CD4-positive, alpha-beta T cell treated with Interleukin-17A for 4 hours (primary cell): ENCODE results near the gene KCNC3.
"Not testable (repeated sequence)": the region's sequence is repeated elsewhere in the genome, so short reads cannot be mapped to it uniquely, and the experiment has no call there.

Experiments
- DNase-seq: peaks from one replicate; pipeline ENCODE4 v3.0.0-alpha.2; 2020; ENCODE audit warnings: mixed read lengths

KCNC3 gene

DNA sequence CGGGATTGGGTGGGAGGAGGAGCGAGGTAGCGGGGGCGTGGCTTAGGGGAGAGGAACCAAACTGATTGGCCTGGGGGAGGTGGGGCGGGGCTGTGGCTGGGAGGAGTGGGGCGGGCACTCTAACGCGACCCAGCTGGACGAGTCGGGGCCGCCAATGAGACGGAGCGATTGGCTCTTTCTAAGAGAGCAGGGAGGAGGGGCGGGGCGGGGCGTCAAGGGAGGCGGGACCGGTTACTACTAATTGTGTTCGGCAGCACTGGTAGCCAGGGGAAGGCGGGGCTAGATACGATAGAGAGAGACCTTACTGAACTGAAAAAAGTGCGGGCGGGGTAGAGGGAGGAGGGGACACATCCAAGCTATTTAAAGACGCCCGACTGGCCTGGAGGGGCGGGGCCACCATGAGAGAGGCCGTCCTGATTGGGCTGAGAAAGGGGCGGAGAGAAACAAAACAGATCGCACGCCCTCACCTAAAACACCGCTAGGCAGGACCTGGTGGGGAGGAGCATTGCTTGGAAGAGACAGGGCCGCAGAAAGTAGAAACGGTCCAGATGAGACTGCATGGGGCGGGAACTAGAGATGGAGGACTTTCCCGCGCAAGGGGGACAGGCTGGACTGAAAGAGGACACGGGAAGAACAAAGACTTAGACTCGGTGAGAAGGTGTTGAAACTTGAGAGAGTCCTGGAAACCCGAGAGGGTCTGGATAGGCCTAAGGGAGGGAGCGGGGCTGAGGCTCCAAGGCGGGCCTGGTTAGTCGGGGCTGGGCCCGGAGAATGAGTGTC lies at the start of gene KCNC3:
Gene KCNC3 (minus strand): TSS at position 232 of the 780 bp plus-strand sequence. CDS start 295 bp downstream, outside the sequence.
- DNase-seq: peak; percentile 87

DNA sequence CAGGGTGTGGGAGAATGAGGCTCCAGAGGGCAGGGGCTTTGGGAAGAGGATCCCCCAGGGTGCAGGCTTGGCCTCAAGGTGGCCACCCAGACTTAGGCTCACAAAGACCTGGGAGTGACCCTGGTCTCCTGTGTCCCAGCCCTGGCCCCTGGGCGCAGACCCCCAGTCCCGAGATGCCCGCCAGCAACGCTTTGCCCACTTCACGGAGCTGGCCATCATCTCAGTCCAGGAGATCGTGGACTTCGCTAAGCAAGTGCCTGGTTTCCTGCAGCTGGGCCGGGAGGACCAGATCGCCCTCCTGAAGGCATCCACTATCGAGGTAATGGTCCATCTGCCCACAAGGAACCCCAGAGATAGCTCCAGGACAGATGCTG lies 49.7 kb upstream of the KCNC3 start:
- DNase-seq: no peak

DNA sequence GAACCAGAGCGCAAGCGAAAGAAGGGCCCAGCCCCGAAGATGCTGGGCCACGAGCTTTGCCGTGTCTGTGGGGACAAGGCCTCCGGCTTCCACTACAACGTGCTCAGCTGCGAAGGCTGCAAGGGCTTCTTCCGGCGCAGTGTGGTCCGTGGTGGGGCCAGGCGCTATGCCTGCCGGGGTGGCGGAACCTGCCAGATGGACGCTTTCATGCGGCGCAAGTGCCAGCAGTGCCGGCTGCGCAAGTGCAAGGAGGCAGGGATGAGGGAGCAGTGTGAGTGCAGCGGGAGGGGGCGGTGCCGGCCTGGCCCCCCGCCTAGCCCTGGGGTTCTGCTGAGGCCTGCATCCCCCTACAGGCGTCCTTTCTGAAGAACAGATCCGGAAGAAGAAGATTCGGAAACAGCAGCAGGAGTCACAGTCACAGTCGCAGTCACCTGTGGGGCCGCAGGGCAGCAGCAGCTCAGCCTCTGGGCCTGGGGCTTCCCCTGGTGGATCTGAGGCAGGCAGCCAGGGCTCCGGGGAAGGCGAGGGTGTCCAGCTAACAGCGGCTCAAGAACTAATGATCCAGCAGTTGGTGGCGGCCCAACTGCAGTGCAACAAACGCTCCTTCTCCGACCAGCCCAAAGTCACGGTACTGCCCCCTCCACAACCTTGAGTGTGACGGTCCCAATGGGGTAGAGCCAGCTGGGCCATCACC lies 49.1 kb upstream of the KCNC3 start:
- DNase-seq: no peak

DNA sequence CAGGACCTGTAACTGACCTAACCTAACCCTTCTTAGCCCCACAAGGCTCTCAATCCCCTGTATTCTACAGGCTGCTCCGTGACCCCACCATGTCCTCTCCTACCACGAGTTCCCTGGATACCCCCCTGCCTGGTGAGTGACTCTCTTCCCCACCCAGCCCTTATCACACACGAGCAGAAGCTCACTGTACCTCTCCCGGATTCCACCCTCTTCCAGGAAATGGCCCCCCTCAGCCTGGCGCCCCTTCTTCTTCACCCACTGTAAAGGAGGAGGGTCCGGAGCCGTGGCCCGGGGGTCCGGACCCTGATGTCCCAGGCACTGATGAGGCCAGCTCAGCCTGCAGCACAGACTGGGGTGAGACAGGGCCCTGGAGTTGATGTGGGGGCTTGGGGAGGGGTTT lies 48.3 kb upstream of the KCNC3 start:
- no peak for DNase-seq

DNA sequence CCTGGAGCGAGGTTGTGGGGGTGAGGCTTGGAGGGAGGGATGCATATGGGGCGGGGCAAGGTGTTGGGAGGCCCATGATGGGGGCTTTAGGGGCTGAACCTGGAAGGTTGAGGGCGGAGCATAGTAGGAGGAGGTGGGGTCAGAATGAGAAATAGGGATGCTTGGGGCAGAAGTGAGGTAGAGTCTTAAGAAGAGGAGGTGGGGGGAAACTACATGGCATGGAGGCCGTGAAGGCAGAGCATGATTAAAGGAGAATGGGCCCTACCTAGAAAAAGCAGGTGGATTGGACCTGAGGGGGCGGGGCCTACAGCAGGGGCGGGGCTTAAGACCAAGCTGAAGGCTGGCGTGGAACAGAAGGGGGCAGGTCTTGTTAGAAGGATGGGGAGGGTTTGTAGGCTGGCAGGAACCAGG lies 47.9 kb upstream of the KCNC3 start:
- peak; percentile 73 for DNase-seq

DNA sequence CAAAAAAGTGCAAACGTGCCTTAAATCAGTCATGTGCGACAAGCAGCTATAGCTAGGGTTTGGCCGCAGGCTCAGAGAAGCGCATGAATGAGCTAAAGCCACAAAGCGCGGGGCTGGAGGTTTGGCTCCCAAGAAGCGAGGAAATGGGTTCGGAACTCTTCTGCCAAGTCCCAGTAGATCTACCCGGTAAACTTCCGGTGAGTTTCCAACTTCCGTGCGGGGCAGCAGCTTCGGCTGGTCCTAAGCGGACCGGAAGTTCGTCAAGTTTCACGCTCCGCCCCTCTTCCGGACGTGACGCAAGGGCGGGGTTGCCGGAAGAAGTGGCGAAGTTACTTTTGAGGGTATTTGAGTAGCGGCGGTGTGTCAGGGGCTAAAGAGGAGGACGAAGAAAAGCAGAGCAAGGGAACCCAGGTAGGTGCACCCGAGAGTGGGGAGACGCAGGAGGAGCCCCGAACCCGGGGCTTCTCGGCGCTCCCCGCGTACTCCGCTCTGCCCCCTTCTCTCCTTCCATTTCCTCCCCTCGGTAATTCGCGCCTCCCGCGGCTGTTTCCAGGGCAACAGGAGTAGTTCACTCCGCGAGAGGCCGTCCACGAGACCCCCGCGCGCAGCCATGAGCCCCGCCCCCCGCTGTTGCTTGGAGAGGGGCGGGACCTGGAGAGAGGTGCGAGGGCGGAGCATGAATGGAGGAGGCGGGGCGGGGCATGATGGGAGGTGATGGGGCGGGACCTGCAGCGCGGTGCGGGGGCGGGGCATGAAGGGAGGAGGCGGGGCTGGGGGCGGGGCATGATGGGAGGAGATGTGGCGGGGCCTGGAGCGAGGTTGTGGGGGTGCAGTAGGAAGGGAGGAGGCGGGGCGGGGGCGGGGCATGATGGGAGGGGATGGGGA lies 47.2 kb upstream of the KCNC3 start, which contains the start of gene NR1H2:
Gene NR1H2 (plus strand): TSS at position 292 of the 885 bp plus-strand sequence. CDS start 1,149 bp downstream, outside the sequence.
- peak; percentile 95 for DNase-seq

DNA sequence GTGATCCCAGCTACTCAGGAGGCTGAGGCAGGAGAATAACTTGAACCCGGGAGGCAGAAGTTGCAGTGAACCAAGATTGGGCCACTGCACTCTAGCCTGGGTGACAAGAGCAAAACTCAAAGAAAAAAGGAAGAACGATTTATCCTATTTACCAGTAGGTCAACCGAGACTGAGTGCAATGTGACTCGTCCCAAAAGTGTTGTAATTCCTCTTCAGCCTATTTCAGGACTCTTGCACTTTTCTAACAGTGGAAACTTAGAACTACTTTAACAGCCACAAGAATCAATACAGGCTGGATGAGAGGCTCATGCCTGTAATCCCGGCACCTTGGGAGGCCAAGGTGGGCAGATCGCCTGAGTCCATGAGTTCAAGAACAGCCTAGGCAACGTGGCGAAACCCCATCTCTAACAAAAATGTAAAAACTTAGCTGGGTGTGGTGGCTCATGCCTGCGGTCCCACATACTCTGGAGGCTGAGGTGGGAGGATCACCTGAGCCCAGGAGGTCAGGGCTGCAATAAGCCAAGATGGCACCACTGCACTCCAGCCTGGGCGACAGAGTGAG lies 42.8 kb upstream of the KCNC3 start:
- DNase-seq: no peak

DNA sequence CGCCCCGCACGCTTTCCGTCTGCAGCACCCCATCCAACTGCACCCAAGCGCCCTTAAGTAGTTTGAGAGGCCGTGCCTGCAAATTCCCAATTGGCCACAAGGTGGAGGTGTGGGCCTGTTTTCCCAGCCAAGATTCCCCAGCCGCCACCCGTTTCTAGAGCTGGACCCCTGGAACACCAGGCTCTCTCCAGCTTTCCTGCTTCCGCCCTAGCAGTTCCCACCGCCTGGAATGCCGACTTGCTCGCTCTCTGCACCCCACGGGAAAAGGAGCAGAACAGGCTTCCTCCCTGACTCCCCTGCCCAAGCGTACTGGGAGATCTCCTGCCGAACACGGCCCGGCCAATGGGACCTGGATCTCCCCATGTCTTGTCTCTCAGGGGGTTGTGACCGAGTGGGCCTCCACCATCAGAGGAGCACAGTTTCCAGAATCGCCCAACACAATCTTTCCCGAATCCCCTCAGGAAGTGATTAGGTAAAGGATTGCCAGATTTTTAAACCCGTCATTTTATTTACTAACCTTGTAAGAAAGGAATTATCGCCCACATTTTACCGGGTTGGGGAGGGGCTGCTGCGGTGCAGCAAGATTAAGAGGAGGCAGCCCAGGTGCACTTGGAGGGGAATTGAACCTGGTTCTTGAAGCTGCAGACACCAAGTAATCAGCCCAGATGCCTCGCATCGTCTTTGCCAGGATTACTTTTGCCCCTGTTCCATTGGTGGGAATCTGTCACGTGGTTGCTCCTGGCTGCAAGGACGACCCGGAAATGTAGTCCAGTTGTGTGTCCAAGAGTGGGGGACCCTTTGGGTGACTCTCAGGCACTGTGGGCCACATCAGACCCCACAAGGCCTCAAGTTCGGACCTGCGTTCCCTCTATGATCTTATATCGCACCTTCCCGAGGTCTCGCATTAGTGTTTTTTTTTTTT lies 39.7 kb upstream of the KCNC3 start:
- peak; percentile 84 for DNase-seq

DNA sequence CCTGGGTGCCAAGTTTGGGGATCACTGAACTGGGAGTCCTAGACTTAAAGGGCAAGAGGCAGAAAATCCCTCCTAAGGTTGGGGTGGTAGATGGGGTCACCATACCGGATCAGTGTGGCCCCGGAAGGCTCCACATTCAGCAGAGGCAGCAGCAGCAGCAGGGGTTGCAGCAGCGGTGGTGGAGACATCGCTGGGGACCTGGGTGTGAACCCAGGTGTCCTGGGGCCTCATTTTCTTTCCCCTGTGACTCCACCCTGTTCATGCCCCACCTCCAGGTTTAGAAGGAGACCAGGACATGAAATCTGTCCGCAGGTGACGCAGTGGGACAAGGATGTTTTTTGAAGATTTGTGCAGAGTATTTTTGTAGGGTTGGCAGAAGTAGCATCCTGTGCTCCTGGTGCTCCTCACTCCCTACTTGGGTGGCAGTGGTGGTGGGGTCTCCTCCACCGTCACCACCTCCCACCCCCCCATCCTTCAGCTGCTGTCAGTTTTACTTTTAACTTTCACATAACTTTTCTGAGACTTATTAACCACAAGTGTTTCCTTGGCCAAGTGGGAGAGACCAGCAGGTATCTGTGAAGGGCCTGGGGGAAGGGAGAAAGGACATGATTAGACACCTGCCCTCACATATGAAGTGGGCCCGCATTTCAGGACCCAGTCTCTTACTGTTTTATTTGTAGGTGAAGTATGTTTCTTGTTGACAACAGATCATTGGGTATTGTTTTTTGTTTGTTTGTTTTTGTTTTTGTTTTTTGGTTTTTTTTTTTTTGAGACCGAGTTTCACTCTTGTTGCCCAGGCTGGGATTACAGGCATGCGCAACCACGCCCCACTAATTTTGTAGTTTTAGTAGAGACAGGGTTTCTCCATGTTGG lies 36.5 kb upstream of the KCNC3 start, which contains the start of gene NAPSA:
Gene NAPSA (minus strand): TSS at position 206 of the 873 bp plus-strand sequence. CDS start 18 bp downstream, at position 188.
- DNase-seq: no peak

DNA sequence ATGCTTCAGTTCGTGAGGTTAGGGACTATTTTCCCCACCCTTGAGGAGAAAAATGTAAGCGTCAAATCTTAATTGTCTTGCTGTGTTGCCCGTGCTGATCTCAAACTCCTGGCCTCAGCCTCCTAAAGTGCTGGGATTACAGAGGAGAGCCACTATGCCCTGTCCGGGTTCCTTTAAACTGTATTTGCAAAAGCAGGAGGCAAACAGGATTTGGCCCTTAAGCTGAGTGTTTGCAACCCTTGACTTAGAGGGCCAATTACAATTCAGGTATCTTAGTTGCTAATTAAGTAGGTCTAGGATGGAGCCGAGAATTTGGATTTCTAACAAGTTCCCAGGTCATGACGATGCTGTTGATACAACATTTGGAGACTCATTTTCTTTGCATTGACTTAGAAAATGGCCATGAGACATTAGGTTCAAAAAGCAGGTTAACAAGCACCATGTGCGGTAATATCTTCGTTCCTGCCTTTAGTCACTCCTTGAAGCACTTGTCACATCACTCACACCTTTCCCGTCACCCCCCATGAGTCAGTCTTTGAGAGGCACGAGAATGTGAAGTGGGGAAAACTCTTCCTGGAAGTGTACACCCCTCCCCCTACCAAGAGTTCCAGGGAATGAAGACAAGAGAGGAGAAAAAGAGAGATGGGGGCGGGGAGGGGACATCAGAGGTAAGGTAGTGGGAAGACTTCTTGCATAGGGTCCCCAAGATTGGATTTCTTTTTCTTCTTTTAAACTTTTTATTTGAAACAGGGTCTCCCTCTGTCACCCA lies 33.7 kb upstream of the KCNC3 start:
- no peak for DNase-seq

DNA sequence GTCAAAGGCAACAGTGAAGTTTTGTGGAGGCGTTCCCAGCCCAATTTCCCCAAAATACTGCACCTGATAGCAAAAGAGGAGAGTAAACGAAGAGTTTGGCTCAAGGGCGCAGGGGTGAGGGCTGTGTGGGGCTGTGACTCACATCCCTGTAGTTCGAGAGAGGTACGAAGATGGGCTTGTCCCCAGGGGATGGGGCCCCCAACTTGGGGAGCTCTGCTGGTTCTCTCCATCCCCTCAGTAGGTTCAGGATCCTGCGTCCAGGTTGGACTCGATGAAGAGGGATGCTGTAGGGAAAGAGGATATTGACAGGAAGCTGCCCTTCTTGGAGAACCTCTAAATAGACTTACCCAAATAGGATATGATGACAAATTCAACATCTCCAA lies 32.8 kb upstream of the KCNC3 start:
- no peak for DNase-seq

DNA sequence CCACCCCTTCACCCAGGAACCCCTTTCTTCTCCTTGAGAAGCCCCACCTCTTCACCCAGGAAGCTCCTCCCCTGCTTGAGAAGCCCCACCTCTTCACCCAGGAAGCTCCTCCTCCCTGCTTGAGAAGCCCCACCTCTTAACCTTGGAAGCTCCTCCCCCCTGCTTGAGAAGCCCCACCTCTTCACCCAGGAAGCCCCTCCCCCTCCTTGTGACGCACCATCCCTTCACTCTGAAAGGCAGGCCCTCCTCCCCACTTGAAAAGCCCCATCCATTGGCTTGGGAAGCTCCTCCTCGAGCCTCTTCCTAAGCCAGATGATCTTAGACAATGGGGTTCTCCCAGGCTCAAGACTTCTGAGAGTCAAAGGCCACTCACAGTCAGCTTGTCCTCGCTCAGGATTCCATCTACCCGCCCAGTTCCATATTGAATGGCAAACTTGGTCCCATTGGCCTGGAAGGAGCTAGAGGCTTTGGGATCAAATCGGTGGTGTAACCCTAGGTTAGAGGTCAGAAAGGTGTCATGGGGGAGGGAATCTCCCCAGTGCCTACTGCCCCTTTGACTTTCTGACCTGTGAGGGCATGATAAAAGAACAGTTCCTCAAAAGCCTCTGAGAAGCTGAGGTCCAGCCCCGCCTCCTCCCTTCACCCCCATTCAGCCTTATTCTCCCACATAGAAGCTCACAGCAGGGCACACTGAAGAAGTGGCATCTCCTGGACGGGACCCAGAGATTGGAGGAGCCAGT lies 32.3 kb upstream of the KCNC3 start:
- DNase-seq: no peak

DNA sequence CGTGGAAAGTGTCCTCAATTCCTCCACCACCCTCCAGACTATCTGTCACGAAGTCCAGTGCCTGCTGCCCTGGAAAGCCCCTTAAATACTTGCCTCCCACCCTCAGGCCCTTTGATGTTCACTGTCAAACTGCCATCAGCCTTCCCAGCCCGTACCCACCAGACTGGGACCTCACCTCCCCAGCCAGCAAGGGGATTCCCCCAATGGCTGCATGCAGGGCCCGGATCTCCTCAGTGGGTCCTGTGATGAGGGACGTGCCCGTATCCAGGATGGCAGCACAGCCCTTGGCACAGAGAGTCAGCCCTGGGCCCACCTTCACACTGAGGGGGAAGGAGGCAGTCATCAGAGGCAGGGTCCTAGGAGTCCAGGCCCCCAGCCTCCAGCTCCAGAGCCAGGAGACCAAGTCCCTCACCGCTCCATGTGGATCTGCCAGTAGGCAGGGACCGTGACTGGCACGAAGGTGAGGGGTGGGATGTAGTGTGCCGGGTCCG lies 30.2 kb upstream of the KCNC3 start:
- no peak for DNase-seq

DNA sequence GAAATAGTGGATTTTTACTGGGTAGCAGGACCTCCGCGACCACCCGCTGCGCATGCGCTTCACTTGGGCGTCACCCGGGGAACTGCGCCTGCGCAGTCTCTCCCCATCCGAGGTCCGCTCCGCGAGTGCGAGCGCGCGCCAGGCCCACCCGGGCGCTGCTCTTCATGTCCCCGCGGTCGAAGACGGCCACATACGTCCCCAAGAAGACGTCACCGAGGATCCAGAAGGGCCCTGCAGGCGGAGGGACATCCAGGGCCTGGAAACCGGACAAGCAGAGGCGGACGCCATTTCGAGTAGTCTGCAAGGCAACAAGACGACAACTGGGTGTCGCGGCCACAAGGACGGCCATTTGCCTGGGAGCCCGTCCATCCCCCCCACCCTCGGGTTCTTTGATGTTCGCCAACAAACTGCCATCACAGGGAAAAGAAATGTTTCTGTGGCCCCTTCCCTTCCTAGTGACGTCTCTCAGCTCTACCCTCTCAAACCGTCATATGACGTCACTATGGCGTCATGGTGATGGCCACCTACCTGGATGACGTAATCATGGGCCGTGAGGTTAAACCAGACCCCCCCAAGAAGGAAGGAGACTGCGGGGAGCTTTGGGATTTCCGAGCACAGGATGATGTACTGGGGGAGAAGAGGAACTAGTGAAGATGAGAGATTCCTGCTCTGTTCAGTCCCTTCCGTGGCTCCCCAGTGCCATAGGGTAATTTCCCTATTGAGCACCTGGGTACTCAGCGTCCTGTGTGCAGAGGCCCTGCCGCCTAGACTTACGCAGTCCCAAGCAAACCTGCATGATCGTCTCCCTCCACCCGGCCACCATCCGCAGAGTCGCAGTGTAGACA lies 29.5 kb upstream of the KCNC3 start:
- peak; percentile 84 for DNase-seq

DNA sequence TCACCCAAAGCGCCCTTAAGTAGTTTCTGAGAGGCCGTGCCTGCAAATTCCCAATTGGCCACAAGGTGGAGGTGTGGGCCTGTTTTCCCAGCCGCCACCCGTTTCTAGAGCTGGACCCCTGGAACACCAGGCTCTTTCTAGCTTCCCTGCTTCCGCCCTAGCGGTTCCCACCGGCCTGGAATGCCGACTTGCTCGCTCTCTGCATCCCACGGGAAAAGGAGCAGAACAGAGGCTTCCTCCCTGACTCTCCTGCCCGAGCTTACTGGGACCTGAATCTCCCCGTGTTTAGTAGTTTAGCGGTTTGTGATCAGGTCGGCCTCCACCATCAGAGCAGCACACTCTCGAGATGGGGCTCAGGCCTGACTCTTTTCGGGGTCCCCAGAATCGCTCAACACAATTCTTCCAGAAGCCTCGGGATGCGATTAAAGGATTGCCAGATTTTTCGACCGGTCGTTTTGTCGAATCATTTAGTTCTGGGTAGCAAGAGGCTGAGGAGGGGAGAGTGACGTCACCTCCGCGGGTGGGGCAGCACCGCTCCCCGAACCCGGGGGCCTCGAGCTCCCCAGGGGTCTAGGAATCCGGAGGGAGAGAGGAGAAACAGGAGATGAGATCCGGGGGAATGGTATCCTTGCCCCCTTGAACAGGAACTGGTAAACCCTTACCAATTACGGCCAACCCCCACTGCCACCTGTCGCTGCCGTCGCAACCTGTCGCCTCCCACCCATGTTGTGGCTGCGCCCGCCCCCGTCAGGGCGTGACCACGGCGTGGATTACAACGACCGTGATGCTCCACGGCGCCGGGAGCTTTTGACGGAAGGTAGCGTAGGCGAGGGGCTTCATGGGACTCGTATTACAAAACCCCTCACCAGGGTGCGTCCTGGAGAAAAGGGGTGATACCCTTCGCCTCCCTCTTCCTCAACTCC lies 28.3 kb upstream of the KCNC3 start:
- DNase-seq: peak; percentile 91

DNA sequence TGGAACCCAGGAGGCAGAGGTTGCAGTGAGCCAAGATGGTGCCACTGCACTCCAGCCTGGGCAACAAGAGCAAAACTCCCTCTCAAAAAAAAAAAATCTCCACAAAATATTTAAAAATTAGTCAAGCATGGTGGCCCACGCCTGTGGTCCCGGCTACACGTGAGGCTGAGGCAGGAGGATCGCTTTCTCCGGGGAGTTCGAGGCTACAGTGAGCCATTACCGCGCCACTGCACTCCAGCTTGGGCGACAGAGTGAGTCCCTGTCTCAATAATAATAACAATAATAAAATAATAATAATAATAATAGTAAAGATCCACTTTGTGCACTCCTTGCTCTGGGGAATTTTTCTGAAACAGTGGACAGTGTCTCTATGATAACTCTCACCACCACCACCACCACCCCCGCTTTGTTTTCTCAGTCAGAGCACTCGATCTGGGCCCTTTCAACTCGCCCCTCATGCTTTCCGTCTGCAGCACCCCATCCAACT lies 27.6 kb upstream of the KCNC3 start:
- no peak for DNase-seq

DNA sequence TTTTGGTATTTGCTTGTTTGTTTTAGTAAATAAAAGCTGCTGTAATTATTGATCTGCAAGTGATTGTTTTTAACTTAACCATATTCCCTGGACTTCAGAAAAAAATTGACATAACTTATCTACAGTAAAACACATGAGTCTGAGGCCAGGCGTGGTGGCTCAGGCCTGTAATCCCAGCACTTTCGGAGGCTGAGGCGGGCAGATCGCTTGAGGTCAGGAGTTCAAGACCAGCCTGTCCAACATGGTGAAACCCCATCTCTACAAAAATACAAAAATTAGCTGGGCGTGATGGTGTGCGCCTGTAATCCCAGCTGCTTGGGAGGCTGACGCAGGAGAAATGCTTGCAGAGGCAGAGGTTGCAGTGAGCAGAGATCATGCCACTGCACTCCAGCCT lies 24.3 kb upstream of the KCNC3 start:
- not testable (repeated sequence) for DNase-seq
